ENCODE results near the gene SCGB1A1. TPM values are rescaled to one million over a fixed set of nuclear protein-coding genes. Genes with fewer than 3 reads are reported as not detected.

The SCGB1A1 gene
- total RNA-seq, 2 donors from 2014 or later, result not detected

DNA sequence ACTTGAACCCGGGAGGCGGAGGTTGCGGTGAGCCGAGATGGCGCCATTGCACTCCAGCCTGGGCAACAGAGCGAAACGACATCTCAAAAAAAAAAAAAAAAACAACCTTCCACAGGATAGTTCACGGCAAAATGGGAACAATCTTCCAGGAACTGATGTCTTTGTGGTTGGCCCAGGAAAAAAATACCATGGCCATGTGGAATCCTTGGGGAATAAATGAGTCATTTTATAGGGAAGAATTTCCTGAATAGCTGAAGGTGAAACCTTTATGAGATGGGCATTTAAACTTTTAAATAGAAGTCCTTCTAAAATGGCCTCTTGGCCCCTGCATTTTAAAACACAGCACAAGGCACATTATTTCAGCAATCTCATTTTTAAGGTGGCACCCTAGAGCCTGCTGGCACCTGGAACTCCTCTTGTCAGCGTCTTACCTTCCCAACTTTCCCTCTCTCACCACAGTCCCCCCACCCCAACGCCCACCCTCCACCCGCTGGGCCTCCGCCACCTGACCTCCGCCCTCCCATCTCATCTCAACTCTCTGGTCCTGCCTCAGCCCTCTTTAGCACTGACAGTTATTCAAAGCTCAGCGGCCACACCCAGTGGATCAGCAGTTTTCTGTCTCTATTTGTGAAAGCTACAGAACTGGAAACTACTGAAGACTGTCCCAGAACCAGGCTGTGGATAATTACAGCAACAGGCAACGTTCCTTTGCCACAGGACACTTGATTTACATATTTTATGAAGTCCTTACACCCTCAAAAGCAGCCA, 43.1 kb downstream of the SCGB1A1 start:
- Histone ChIP-seq H3K9me3 (no peaks in the 10 kb centered on the region), H3K4me1 (ENCODE audit: control insufficient read depth in 1 of 2, low read depth in 2 of 2) (peaks cover 0 to 8% of the 10 kb centered on the region in 2 donors), H3K27ac (no peak overlapping the region), H3K27me3 (replicated peaks; ENCODE audit: insufficient read depth) (no peaks in the 10 kb centered on the region), H3K36me3 (no peaks in the 10 kb centered on the region), H3K4me3 (no peak overlapping the region)
- TF ChIP-seq, protein P1, sequence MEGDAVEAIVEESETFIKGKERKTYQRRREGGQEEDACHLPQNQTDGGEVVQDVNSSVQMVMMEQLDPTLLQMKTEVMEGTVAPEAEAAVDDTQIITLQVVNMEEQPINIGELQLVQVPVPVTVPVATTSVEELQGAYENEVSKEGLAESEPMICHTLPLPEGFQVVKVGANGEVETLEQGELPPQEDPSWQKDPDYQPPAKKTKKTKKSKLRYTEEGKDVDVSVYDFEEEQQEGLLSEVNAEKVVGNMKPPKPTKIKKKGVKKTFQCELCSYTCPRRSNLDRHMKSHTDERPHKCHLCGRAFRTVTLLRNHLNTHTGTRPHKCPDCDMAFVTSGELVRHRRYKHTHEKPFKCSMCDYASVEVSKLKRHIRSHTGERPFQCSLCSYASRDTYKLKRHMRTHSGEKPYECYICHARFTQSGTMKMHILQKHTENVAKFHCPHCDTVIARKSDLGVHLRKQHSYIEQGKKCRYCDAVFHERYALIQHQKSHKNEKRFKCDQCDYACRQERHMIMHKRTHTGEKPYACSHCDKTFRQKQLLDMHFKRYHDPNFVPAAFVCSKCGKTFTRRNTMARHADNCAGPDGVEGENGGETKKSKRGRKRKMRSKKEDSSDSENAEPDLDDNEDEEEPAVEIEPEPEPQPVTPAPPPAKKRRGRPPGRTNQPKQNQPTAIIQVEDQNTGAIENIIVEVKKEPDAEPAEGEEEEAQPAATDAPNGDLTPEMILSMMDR (IDR thresholded peaks at IDR 0.05), result no peak
- ATAC-seq (ENCODE audit: insufficient number of reproducible peaks, low FRiP score, low read depth) (no peak), DNase-seq (ENCODE audit: low spot score) (no peak)

DNA sequence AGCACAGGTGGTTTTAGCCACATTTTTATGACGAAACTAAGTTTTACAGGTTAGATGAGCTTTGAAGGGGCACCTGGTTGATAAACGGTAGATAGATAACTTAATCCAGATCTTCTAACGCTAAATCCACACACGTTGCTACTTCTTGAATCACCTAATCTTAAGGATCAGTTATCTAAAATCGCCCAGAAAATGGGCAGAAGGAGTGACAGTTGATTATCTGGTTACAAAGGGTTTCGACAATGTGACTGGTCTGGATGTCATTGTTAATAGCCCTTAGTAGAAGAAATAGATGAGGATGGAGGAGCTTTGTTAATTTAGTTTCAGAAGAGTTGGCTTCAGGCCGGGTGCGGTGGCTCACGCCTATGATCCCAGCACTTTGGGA, 43.7 kb downstream of the SCGB1A1 start:
- H3K36me3 ChIP-seq, result no peaks in the 10 kb centered on the region
- peaks cover 0 to 8% of the 10 kb centered on the region in 2 donors for H3K4me1 ChIP-seq (ENCODE audit: control insufficient read depth in 1 of 2, low read depth in 2 of 2)
- H3K9me3 ChIP-seq, result no peaks in the 10 kb centered on the region
- no peaks in the 10 kb centered on the region for H3K27me3 ChIP-seq (replicated peaks; ENCODE audit: insufficient read depth)
- TF ChIP-seq, protein P1 (IDR thresholded peaks at IDR 0.05), result no peak
- no peak overlapping the region for H3K4me3 ChIP-seq
- ATAC-seq (ENCODE audit: insufficient number of reproducible peaks, low FRiP score, low read depth) (no peak), DNase-seq (ENCODE audit: low spot score) (no peak)
- H3K27ac ChIP-seq, result no peak overlapping the region

DNA sequence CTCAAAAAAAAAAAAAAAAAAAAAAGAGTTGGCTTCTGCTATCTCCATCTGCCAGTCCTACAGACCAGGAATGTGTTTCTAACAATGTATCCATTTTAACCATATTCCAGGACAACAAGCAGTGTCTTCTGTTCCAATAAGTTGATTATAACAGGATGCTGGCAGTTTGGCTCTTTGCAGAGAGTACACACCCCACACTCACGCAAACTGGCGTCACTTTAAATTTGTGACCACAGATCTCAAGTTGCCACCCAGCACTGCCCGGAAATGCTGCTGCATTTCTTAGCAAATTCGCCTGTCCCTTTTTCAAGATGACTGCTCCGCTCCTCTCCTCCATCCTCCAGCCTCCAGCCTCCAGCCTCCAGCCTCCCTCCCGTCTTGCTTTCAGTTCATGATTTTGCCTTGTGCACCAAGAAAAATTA, 44.3 kb downstream of the SCGB1A1 start:
- H3K27ac ChIP-seq, result no peak overlapping the region

DNA sequence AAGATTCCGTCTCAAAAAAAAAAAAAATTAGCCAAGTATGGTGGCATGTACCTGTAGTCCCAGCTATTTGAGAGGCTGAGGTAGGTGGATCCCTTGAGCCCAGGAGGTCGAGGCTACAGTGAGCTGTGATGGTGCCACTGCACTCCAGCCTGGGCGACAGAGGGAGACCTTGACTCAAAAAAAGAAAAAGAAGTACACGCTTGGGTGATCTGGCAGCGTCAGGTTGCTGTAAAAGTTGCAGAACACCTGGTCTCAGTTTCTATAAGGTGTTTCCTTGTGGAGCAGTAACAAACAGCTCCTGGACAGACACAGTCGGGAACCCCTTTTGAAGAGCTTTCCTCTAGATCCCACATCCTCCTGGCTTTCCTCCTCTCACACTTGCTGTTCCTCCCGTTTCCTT, 45.8 kb downstream of the SCGB1A1 start:
- ATAC-seq (ENCODE audit: insufficient number of reproducible peaks, low FRiP score, low read depth) (no peak), DNase-seq (ENCODE audit: low spot score) (no peak)
- Histone ChIP-seq H3K4me3 (no peak overlapping the region), H3K9me3 (no peaks in the 10 kb centered on the region), H3K4me1 (ENCODE audit: control insufficient read depth in 1 of 2, low read depth in 2 of 2) (peaks cover 0 to 8% of the 10 kb centered on the region in 2 donors), H3K27ac (no peak overlapping the region), H3K36me3 (no peaks in the 10 kb centered on the region), H3K27me3 (replicated peaks; ENCODE audit: insufficient read depth) (no peaks in the 10 kb centered on the region)
- TF ChIP-seq, protein P1 (IDR thresholded peaks at IDR 0.05), result no peak

More for the DNA sequence above, 44.3 kb downstream of the SCGB1A1 start:
- H3K9me3 ChIP-seq, result no peaks in the 10 kb centered on the region
- H3K4me3 ChIP-seq, result no peak overlapping the region
- ATAC-seq (ENCODE audit: insufficient number of reproducible peaks, low FRiP score, low read depth), result no peak
- TF ChIP-seq, protein P1 (IDR thresholded peaks at IDR 0.05), result no peak
- peaks cover 0 to 8% of the 10 kb centered on the region in 2 donors for H3K4me1 ChIP-seq (ENCODE audit: control insufficient read depth in 1 of 2, low read depth in 2 of 2)
- no peak for DNase-seq (ENCODE audit: low spot score)
- no peaks in the 10 kb centered on the region for H3K27me3 ChIP-seq (replicated peaks; ENCODE audit: insufficient read depth)
- no peaks in the 10 kb centered on the region for H3K36me3 ChIP-seq

DNA sequence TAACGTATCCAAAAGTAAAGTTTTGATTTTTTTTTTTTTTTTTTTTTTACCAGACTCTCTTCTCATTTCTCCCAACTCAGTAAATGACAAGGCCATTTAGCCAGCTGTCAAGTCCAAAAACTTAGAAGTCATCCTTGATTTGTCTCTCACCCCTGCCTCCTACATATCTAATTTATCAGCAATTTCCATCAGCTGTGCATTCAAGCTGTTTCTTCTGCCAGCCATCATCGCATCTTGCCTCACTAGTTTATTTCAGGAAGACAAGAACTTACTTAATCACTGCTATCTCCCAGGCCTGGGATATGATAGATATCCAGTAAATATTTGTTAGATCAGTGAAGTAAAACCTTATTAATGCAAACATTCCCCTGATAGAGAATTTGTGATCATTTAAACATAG, 47.6 kb downstream of the SCGB1A1 start:
- no peak for DNase-seq (ENCODE audit: low spot score)
- no peak for ATAC-seq (ENCODE audit: insufficient number of reproducible peaks, low FRiP score, low read depth)
- Histone ChIP-seq H3K4me3 (no peak overlapping the region), H3K27me3 (replicated peaks; ENCODE audit: insufficient read depth) (no peaks in the 10 kb centered on the region), H3K27ac (no peak overlapping the region), H3K36me3 (no peaks in the 10 kb centered on the region), H3K4me1 (ENCODE audit: control insufficient read depth in 1 of 2, low read depth in 2 of 2) (peaks cover 0 to 7% of the 10 kb centered on the region in 2 donors), H3K9me3 (no peaks in the 10 kb centered on the region)
- TF ChIP-seq, protein P1 (IDR thresholded peaks at IDR 0.05), result no peak
